Stimulated activated CD8-positive, alpha-beta memory T cell treated with anti-CD3 and anti-CD28 coated beads, Interleukin-2, amount 100 ng/mL, for 1 hour (primary cell): ENCODE measurements around the gene IQCH.
"Not testable (repeated sequence)": the region's sequence is repeated elsewhere in the genome, so short reads cannot be mapped to it uniquely, and the experiment has no call there.

Source experiments
- DNase-seq, 2 donors: peaks; one replicate each; pipeline ENCODE4 v3.0.0-alpha.2; 2020; ENCODE audit warnings: low read depth in 2 of 2

The IQCH gene

DNA sequence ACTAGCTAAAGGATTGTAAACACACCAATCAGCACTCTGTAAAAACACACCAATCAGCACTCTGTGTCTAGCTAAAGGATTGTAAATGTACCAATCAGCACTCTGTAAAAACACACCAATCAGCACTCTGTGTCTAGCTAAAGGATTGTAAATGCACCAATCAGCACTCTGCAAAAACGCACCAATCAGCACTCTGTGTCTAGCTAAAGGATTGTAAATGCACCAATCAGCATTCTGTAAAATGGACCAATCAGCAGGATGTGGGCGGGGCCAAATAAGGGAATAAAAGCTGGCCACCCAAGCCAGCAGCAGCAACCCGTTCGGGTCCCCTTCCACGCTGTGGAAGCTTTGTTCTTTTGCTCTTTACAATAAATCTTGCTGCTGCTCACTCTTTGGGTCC lies 8.0 kb upstream of the IQCH start:
- DNase-seq, result not testable (repeated sequence)

DNA sequence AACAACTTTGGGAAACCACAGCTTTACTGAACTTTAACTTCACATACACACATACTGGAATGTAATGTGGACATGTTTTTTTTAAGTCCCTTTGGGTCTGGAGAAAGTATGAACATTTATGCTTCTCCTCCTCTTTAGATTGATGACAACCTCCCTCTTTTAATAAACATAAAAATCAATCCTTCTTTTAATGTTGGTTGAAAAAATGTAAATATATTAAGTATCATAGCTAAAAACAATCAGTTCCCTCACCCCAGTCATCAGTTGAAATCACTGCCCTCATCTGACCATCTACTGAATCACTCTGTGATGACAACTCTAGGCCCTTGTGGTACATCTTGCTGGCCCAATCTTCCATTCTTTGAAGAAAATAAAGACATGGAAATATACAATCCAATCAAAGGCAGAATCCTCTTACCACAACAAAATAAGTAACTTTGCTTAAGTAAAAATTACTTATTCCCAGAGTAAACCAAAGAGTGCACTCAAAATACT lies 6.5 kb upstream of the IQCH start:
- DNase-seq, result no peak

DNA sequence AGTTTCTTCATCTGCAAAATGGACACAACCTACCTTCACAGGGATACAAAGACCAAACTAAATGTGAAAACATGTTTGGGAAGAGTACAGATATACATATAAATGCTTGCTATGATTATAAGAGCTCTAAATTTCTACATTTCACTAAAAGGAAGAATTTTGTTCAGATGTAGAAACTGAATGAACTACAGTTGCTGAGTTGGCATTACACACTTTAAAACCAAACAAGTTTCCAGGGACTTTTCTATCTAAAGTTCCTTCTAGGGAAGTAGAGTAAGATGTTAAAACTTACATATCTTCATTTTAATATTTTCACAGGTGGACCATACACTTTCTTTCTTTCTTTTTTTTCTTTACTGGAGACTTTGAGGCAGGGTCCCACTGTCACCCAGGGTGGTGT lies 4.8 kb upstream of the IQCH start:
- DNase-seq, result no peak

DNA sequence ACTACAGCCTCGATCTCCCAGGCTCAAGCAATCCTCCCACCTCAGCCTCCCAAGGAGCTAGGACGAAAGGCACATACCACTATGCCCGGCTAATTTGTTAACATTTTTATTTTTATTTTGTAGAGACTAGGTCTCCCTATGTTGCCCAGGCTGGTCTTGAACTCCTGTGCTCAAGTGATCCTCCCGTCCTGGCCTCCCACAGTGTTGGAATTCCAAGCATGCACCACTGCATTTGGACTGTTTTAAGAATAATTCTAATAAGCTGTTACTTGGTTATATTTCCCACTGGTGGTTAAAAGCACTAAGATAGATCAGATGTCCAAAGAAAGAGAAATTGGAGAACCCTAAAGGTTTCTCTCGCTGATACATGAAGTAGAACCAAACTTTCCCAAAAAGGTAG lies 3.3 kb upstream of the IQCH start:
- DNase-seq, result no peak

DNA sequence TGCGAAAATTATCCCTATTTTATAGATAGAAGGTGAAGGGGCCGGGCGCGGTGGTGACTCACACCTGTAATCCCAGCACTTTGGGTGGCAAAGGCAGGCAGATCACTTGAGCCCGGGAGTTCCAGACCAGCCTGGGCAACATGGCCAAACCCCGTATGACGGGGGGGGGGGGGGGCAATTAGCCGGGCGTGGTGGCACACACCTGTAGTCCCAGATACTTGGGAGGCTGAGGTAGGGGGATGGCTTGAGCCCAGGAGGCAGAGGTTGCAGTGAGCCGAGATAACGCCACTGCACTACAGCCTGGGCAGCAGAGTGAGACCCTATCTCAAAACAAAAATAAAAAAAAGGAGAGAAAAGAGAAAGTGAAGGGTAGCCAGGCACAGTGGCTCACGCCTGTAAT lies 1.5 kb upstream of the IQCH start:
- no peak for DNase-seq

DNA sequence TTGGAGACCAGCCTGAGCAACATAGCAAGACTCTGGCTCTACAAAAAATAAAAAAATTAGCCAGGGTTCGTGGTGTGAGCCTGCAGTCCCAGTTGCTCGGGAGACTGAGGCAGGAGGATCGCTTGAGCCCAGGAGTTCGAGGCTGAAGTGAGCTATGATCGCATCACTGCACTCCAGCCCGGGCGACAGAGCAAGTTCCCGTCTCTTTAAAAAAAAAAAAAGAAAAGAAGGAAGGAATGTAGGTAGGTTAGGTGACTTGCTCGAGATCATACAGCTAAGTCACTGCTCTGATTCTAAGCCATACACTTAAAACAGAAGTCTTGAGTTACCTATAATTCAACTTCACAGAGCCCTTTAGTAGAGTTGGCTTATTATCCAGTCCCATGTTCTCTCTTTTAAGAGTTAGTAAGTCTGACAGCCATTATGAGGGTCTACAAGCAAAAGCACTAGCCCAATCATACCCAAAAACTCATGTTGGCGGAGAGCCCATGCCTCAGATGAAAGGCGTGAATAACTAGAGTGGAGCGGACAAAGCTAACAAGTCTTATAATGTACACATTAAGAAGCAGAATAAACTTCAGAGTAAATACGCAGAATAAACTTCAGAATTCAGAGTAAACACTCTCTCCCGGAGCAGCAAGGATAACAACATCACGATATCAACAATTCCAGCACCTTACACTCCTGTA lies 893 bp upstream of the IQCH start:
- no peak for DNase-seq

DNA sequence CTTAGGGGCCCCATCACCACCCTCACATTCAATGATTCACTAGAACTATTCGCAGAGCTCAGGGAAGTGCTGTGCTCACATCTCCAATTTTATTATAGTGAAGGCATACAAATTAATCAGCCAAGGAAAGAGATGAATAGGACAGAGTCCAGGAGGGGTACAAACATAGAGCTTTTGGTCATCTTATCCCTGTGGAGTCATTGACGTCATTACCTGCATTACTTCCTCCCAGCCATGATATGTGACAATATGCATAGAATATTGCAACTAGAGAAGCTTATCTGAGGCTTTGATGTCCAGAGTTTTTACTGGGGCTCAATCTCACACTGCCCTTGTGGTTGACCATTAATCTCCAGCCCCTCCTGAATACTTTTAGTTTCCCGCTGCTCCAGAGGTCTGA lies 1.5 kb downstream of the IQCH start:
- no peak for DNase-seq

DNA sequence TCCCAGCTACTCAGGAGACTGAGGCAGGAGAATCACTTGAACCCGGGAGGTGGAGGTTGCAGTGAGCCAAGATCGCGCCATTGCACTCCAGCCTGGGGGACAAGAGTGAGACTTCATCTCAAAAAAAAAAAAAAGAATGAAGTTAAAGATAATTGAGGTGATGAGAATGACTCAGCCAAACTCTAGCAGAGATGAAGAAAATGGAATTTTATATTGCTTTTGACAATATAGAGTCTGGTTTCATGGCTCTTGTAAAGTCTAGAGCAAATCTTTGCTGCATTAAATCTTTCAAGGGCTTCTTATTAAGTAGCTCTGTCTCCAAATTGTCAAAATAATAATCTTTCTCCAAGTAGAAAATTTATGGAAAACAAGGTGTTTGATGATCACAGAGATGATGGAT lies 3.8 kb downstream of the IQCH start:
- DNase-seq, result not testable (repeated sequence)

DNA sequence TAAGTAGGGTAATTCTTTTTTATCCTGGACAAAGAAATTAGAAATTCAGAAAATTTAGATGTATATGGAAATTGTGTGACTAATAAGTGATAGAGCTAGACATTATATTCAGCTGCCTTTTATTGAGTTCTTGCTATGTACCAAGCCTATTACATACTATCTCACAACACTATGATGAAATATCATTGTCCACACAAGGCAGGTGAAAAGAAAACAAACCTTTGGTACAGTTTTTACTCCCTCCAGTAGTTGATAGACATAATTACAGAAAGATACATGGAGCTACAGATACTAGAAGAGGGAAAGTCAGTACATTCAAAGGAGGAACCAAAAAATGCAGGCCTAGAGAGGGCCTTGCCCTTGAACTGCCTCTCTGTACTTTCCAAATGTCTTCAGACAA lies 4.8 kb downstream of the IQCH start:
- DNase-seq, result no peak

DNA sequence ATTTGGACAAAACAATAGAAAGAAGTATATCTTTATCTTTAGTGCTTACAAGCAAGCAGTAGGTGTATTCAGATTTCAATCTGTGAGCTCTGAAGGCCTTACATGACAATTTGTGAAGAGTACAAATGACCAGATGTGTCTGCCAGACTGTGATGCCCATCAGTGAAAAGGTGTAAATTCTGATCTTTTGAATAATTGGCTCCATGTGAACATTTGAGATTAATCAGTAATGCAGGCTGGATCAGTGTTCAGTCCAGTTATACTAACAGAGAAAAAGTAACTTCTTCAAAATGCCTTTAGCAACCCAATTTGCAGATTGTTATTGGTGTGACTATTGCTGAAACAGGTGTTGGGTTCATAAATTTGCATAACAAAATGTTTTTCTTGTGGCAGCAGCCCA lies 5.2 kb downstream of the IQCH start:
- no peak for DNase-seq

DNA sequence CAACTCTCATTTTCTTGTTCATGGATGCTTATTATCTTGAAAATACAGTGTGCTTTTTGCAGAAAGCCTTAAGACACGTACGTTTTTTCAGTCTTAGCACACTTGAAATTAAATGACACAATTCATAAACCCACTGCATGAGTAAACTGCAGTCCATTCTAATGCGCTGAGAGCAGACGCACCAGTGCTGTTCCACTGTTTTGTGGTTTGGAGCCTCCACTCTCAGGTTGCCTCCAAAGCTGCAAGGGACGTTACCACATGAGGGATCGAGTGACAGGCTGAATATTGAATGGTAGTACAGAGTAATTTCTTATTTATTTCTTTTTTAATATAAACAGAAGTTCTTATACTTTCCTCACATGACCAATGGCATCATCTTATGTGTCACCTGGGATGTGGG lies 12.3 kb downstream of the IQCH start:
- DNase-seq, result no peak

DNA sequence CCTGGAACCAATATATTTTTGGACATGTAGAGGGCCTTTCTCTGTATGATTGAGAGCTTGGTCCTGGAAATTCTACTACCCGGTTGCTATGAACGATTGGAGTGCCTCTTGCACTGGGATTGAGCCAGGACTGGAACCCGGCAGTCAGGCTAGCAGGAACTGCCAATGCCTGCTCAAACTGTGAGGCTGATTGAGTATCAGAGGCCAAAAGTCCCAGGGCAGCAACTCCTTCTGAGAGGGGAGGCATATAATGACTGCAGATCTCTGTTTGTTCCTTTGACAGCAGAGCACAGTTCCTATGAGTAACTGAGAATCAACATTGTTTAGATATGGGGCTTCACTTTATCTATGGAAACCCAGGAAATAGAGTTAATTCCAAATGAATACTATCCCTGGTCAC lies 12.9 kb downstream of the IQCH start:
- no peak for DNase-seq

DNA sequence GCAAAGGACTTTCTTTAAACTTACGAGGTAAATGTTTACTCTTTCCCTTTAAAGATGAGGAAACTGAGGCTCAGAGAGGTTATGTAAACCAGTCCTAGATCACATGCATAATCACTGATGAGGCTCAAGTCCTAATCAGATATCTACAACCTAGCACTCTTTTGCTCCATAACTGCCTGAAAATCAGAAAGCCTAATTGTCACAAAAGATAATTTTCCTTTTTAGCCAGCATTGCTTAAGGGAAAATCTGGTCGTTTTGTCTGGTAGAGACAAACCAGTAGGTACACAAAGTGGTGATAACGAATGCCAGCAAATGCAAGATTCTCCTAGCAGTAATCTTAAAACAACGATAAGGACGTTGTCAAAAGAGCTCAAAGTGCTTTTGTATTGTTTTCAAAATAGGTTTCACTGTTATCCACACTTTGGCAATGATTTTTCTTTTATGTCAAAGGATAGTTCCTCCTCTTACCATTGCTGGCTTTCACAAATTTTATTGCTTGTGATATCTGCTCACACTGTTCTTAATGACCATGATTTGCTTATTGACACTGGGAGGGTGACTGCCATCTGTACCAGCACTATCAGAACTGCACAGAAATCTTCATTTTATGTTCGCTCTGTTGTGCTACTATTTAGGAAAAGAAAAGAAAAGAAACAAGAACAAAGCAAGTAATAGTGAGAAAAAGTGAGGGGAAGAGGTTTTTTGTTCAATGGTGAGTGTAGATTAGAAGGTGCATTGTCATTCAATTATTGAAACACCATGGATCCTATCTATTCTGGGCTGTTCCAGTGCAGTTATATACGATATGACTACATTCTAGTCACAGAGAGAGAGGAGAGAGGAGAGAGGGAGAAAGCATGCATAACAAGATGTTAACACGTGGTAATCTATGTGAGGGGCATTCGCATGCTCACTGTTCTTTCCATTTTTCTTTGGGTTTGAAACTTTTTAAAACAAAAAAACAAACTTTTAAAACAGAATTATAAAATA lies 13.7 kb downstream of the IQCH start:
- DNase-seq, result no peak

DNA sequence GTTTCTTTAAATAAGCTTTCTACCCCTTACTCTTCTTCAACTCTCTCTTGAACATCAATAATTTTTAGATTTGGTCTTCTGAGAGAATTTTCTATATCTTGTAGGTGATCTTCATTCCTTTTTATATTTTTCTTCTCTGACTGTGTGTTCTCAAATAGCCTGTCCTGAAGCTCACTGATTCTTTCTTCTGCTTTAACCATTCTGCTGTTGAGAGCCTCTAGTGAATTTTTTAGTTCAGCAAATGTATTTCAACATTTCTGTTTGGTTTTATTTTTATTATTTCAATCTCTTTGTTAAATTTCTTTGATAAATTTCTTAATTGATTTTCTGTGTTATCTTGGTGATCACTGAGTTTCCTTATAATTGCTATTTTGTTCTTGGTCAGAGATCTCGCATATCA lies 19.6 kb downstream of the IQCH start:
- DNase-seq, result no peak

DNA sequence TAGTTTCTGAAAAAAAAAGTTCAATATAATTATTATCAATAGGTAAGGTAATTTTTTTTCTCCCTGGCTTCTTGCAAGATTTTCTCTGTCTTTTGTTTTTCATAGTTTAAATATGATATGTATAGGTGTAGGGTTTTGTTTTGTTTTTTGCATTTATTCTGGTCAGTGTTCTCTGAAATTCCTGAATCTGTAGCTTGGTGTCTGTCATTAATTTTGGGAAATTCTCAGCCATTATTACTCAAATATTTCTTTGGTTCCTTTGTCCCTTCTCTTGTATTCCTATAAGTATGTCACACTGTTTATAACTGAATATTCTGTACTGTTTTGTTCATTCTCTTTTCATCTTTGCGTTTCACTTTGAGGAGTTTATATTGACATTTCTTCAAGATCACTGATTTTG lies 22.1 kb downstream of the IQCH start:
- no peak for DNase-seq

DNA sequence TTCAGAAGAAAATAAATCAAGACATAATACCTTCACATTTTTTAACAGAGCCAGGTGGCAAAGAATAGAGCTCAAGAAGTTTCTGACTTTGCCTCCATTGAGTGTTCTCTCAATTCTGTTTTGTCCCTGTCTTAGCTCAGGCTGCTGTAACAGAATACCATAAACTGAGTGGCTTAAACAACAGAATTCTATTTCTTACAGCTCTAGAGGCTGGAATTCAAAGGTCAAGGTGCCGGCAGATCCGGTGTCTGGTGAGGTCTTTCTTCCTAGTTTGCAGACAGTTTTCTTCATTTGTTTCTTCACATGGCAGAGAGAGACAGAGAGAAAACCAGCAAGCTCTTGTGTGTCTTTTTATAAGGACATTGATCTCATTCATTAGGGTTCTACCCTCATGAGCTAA lies 25.6 kb downstream of the IQCH start:
- no peak for DNase-seq

DNA sequence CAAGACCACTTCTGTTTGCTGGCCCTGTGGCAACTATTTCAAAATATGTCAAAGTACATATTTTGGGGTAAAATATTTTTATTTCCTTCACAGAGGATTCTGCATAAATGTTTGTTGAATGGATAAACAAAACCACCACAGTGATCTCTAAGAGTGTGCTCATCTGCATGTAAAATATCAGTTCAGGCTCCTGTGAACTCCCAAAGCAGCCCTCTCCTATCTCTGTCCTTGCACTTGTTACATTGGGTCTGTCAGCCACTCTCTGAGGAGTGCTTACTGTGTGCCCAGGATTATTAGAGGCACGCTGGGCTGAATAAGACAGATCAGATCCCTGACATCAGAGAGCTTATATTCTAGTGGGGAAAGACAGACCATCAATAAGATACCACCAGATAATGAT lies 27.1 kb downstream of the IQCH start:
- DNase-seq, result no peak

DNA sequence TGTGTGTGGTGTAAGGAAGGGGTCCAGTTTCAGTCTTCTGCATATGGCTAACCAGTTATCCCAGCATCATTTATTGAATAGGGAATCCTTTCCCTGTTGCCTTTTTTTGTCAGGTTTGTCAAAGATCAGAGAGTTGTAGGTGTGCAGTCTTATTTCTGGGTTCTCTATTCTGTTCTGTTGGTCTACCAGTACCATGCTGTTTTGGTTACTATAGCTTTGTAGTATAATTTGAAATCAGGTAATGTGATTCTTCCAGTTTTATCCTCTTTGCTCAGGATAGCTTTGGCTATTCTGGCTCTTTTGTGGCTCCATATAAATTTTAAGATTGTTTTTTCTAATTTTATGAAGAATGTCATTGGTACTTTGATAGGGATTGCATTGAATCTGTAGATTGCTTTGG lies 31.0 kb downstream of the IQCH start:
- DNase-seq, result not testable (repeated sequence)

DNA sequence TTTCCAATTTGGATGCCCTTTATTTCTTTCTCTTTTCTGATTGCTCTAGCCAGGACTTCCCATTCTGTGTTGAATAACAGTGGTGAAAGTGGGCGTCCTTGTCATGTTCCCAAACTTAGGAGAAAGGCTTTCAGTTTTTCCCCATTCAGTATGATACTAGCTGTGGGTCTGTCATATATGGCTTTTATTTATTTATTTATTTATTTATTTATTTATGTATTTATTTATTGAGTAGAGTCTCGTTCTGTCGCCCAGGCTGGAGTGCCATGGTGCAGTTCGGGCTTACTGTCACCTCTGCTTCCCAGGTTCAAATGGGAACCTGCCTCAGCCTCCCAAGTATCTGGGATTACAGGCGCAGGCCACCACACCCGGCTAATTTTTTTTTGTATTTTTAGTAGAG lies 31.8 kb downstream of the IQCH start:
- not testable (repeated sequence) for DNase-seq

DNA sequence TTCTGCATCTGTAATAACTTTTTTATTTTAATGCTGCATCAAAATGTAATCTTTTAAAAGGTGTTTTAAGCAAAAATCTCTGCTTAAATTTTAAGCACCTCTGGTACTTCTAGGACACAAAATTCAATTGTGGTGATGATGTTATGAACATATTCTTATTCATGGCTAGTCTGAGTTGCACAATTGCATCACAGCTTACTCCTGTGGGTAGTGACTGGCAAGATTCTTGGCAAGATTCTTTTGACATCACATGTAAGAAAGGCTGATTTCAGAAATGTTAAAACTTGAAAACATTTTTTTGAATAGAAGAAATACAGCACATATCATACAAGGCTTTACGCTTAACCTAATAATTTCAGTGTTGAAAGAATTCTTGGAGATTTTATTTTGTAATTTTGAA lies 35.7 kb downstream of the IQCH start:
- DNase-seq, result no peak

DNA sequence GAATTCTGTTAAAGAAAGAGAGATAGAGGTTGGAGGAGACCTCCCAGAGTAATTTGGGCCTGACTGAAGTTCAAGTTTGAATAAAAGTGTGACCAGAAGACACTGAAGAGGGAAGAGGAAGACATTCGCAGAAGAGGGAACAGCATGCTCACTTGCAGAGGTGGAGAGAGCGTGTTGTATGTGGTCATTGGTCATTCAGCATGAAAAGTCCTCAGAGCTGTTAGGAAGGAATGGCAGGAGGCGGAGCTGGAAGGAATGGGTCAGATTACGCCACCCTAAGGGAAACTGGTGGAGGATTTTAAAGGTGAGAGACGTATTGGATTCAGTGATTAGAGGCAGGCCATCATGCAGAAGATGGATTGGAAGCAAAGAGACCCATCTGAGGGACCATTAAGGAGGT lies 41.6 kb downstream of the IQCH start:
- DNase-seq, result no peak

DNA sequence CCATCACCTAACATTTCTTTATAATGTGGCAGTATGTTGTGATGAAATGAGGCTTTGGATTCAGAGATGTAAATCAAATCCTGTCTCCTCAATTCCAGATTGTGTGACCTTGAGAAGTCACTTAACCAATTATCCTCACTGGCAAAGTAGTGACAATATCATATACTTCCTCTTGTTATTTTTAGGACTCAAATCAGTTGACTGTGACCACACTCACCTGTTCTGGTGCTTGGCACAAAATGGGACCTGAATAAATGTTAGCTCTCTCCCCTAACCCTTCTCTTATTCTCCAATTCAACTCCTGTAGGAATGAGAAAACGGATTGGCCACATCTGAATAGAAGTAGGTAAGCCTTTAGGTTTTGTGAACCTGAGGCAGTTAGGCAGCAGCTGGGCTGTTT lies 42.1 kb downstream of the IQCH start:
- DNase-seq, result no peak
